Spleen (tissue), 11 donors: ENCODE results near the gene DNM1. TPM values are rescaled to one million over a fixed set of nuclear protein-coding genes. Genes with fewer than 3 reads are reported as not detected.

Source experiments
- DNase-seq: peaks from one replicate; pipeline ENCODE4 v3.0.0-alpha.2; 2020
- H3K27ac ChIP-seq, 8 donors: fragments of 200-600 bp; sonication (generic) in 7 of 8; 1 replicate in 4 of 8; 2 replicates in 4 of 8; pipeline versions ENCODE4 v1.5.0 to v1.8.0; 2016 to 2021; ENCODE audit warnings: inconsistent platforms in 4 of 8, mild to moderate bottlenecking in 4 of 8, moderate library complexity in 1 of 8
- H3K27me3 ChIP-seq, 7 donors: fragments of 200-600 bp; sonication (generic) in 6 of 7; replicated peaks in 1 of 7; 1 replicate in 4 of 7; 2 replicates in 3 of 7; pipeline versions ENCODE4 v1.5.0 to v1.8.0; 2016 to 2021; ENCODE audit warnings: inconsistent platforms in 3 of 7, mild to moderate bottlenecking in 1 of 7
- H3K36me3 ChIP-seq, 6 donors: fragments of 200-600 bp; sonication (generic) in 5 of 6; 1 replicate in 4 of 6; 2 replicates in 2 of 6; pipeline versions ENCODE4 v1.5.0 to v1.8.0; 2016 to 2021; ENCODE audit warnings: inconsistent platforms in 2 of 6
- H3K4me1 ChIP-seq, 6 donors: fragments of 200-600 bp; sonication (generic) in 5 of 6; 1 replicate in 3 of 6; 2 replicates in 3 of 6; pipeline versions ENCODE4 v1.5.0 to v1.8.0; 2016 to 2021; ENCODE audit warnings: inconsistent platforms in 3 of 6
- H3K4me3 ChIP-seq, 8 donors: fragments of 200-600 bp; sonication (generic) in 7 of 8; 1 replicate in 4 of 8; 2 replicates in 4 of 8; pipeline versions ENCODE4 v1.5.0 to v1.8.0; 2016 to 2021; ENCODE audit warnings: inconsistent platforms in 4 of 8, mild to moderate bottlenecking in 4 of 8, moderate library complexity in 2 of 8
- H3K9me3 ChIP-seq, 8 donors: fragments of 200-600 bp; sonication (generic) in 7 of 8; 1 replicate in 4 of 8; 2 replicates in 4 of 8; pipeline versions ENCODE4 v1.5.0 to v1.8.0; 2016 to 2021; ENCODE audit warnings: inconsistent platforms in 4 of 8
- CTCF ChIP-seq, 11 experiments: fragments of 200-600 bp in 7 of 11; fragments of 450-650 bp in 4 of 11; sonication (generic) in 4 of 11; IDR thresholded peaks in 8 of 11; conservative IDR thresholded peaks in 3 of 11; 1 replicate in 7 of 11; 2 replicates in 4 of 11; pipeline versions ENCODE4 v1.4.0 to v1.8.0; 2016 to 2021; ENCODE audit warnings: antibody characterized with exemption in 11 of 11, inconsistent platforms in 4 of 11, mild to moderate bottlenecking in 1 of 11
- POLR2A ChIP-seq, 3 donors: fragments of 450-650 bp; IDR thresholded peaks; one replicate each; pipeline ENCODE4 v1.5.1; 2017; ENCODE audit warnings: antibody characterized with exemption in 3 of 3, mild to moderate bottlenecking in 1 of 3
- POLR2AphosphoS5 ChIP-seq, 3 donors: sonication (generic); formaldehyde crosslinking; IDR thresholded peaks; one replicate each; pipeline ENCODE4 v1.5.1; 2017; ENCODE audit warnings: antibody characterized with exemption in 3 of 3
- WGBS, 5 donors: extraction: QIAGEN DNeasy Blood & Tissue Kit in 3 of 5; methylation state at CpG; one replicate each; pipeline versions ENCODE4 v1.1.5 to v1.1.7; 2013 to 2018; 5-methylcytosine and 5-hydroxymethylcytosine counted together
- intact Hi-C: fragments of 100-400 bp; cut with DNase I; formaldehyde crosslinking; loops from one replicate; pipeline ENCODE4 v1.15.0; 2023; ENCODE audit warnings: low total_unique reads
- polyA plus RNA-seq, 3 donors: library from polyadenylated mRNA; stranded (reverse); fragments of 200-250 nt; gene quantifications; one replicate each; pipeline ENCODE4 v1.2.1, GENCODE V29; 2013
- total RNA-seq, 7 donors: library from RNA; depleted of rRNA in 3 of 7; stranded (reverse); fragments of >200 nt in 3 of 7; fragmentation: NEBNext Ultra II Directional in 4 of 7; extraction: Animal tissue kit (Norgen Biotek cat#: 25700) in 4 of 7; gene quantifications; one replicate each; pipeline versions ENCODE4 v1.1.0 to v1.2.1, GENCODE V29; 2016 to 2021
- donor health status: healthy with polysubstance abuse.
- donor health status: DM: no; HTN: no; CAD: no; lungs with moderate emphysema.
- donor health status: DM: no; HTN: no; CAD: no.
- donor health status: Bipolar disorder and iron deficiency.
- donor health status: healthy.
- donor health status: DM: no; HTN: no; CAD: no.
- donor health status: DM: yes; HTN: yes; CAD: no.

Gene DNM1
- total and polyA plus RNA-seq, 10 donors = 0.42 to 3.6 (median 1.6) TPM

- WGBS, 5 donors = 57 to 86% (median 83%) methylated on average over 10 of the region's 10 CpGs
- no peak overlapping the region for H3K4me3 ChIP-seq
Observed at GRCh38 chr9:128162215-128163026, 40.8 kb upstream of the DNM1 start.

GRCh38 chr9:128163027-128163515 lies 40.1 kb upstream of the DNM1 start:
- H3K4me3 ChIP-seq = no peak overlapping the region
- H3K27me3 ChIP-seq = no peaks in the 10 kb centered on the region
- peaks cover 8 to 55% (median 26%) of the 10 kb centered on the region in 6 donors for H3K4me1 ChIP-seq
- H3K9me3 ChIP-seq = no peaks in the 10 kb centered on the region
- DNase-seq = peak; percentile 61
- intact Hi-C loops = no loop called here
- H3K27ac ChIP-seq = peak overlapping the region in 2 of 8 donors; percentile 27 to 51
- peaks cover 0 to 62% (median 46%) of the 10 kb centered on the region in 6 donors for H3K36me3 ChIP-seq
- WGBS, 5 donors = 78 to 89% (median 87%) methylated on average over 6 of the region's 6 CpGs
- TF ChIP-seq POLR2AphosphoS5 (IDR thresholded peaks at IDR 0.05) = no peak
- no peak for TF ChIP-seq POLR2A (IDR thresholded peaks at IDR 0.05)
- no peak for TF ChIP-seq CTCF (IDR thresholded peaks at IDR 0.05 in 8 of 11, conservative IDR thresholded peaks at IDR 0.05 in 3 of 11)

More at GRCh38 chr9:128162215-128163026, 40.8 kb upstream of the DNM1 start:
- DNase-seq = peak; percentile 47
- Histone ChIP-seq H3K36me3 (peaks cover 0 to 56% (median 39%) of the 10 kb centered on the region in 6 donors), H3K27me3 (no peaks in the 10 kb centered on the region), H3K27ac (peak overlapping the region in 3 of 8 donors; percentile 27 to 51 (median 34)), H3K4me1 (peaks cover 8 to 55% (median 26%) of the 10 kb centered on the region in 6 donors), H3K9me3 (no peaks in the 10 kb centered on the region)
- intact Hi-C loops = no loop called here
- peak; percentile 59 to 64 (median 63) for TF ChIP-seq POLR2AphosphoS5 (IDR thresholded peaks at IDR 0.05)
- TF ChIP-seq POLR2A (IDR thresholded peaks at IDR 0.05) = no peak
- TF ChIP-seq CTCF (IDR thresholded peaks at IDR 0.05 in 8 of 11, conservative IDR thresholded peaks at IDR 0.05 in 3 of 11) = no peak

- intact Hi-C loops = no loop called here
- Histone ChIP-seq H3K9me3 (no peaks in the 10 kb centered on the region), H3K4me3 (no peak overlapping the region), H3K27ac (peak overlapping the region in 1 of 8 donors; percentile 17), H3K4me1 (peaks cover 8 to 53% (median 26%) of the 10 kb centered on the region in 6 donors), H3K36me3 (peaks cover 0 to 69% (median 49%) of the 10 kb centered on the region in 6 donors), H3K27me3 (no peaks in the 10 kb centered on the region)
- TF ChIP-seq POLR2A (IDR thresholded peaks at IDR 0.05) = no peak
- TF ChIP-seq CTCF (IDR thresholded peaks at IDR 0.05 in 8 of 11, conservative IDR thresholded peaks at IDR 0.05 in 3 of 11) = no peak
- peak in 1 of 3 donors; percentile 53 for TF ChIP-seq POLR2AphosphoS5 (IDR thresholded peaks at IDR 0.05)
- DNase-seq = peak; percentile 75
- 86 to 98% (median 96%) methylated on average over 6 to 10 of the region's 10 CpGs for WGBS, 5 donors
Observed at GRCh38 chr9:128163523-128164306, 39.5 kb upstream of the DNM1 start.
